ENCODE measurements around the gene STRN4.
A peak's percentile ranks its signal among the peaks of the same experiment; 100 is the strongest.
"Not testable (repeated sequence)": the region's sequence is repeated elsewhere in the genome, so short reads cannot be mapped to it uniquely, and the experiment has no call there.

Gene STRN4

GRCh38 chr19:46773018-46773399 is 26.8 kb upstream of the STRN4 start:
- DNase-seq: no peak

GRCh38 chr19:46772170-46773017 is 26.1 kb upstream of the STRN4 start:
- DNase-seq: no peak

DNA sequence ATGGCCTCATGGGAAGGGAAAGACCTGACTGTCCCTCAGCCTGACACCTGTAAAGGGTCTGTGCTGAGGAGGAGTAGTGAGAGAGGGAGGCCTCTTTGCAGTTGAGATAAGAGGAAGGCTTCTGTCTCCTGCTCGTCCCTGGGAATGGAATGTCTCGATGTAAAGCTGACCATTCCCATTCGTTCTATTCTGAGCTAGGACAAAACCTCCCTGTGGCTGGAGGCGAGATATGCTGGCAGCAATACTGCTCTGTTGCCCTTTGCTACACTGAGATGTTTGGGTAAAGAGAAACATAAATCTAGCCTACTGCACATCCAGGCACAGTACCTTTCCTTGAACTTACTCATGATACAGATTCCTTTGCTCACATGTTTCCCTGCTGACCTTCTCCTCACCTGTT is 22.5 kb upstream of the STRN4 start:
- not testable (repeated sequence) for DNase-seq

GRCh38 chr19:46766569-46767317 is 20.5 kb upstream of the STRN4 start:
- DNase-seq: no peak

DNA sequence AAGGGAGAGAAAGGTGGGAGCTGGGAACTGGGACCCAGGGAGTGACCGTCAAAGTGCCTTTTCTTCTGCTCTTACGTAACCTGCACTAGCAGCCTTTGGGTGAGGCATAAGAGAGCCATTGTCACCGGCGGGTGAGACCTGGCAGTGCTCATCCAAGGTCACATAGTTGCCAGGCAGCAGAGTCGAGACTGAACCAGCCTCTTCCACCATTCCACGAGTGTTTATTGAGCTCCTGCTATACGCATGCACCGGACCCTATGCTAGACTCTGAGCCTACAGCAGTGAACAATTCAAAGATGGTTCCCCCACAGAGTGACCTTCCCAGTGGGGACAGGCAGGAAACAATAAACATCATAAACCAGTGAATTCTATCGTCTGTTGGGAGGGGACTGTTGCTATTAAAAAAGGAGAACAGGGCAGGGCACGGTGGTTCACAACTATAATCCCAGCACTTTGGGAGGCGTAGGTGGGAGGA is 18.6 kb upstream of the STRN4 start:
- no peak for DNase-seq

GRCh38 chr19:46762245-46762890 is 16.1 kb upstream of the STRN4 start:
- no peak for DNase-seq

- DNase-seq: peak; percentile 35
Measured at GRCh38 chr19:46761418-46761831, 15.2 kb upstream of the STRN4 start.

DNA sequence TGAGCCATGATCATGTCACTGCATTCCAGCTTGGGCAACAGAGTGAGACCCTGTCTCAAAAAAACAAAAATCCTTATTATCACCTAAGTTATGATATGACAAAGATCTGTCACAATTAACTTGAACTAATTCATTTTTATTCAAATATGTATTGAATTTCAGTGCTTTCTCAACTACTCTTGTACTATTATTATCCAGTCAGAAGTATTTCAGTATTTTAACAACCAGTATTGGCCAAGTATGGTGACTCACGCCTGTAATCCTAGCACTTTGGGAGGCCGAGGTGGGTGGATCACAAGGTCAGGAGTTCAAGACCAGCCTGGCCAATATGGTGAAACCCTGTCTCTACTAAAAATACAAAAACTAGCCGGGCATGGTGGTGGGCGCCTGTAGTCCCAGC is 14.6 kb upstream of the STRN4 start:
- DNase-seq: peak; percentile 50

- no peak for DNase-seq
Measured at GRCh38 chr19:46760363-46760762, 14.1 kb upstream of the STRN4 start.

- peak; percentile 76 for DNase-seq
Measured at GRCh38 chr19:46759817-46760333, 13.6 kb upstream of the STRN4 start.

GRCh38 chr19:46759206-46759605 is 13.0 kb upstream of the STRN4 start:
- no peak for DNase-seq

DNA sequence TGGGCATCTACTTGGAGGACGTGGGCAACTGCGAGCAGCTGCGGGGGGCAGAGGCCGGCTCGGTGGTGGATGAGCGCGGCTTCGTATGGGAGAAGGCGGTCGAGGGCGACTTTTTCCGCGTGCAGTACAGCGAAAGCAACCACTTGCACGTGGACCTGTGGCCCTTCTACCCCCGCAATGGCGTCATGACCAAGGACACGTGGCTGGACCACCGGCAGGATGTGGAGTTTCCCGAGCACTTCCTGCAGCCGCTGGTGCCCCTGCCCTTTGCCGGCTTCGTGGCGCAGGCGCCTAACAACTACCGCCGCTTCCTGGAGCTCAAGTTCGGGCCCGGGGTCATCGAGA is 10.3 kb upstream of the STRN4 start:
- DNase-seq: no peak

GRCh38 chr19:46755853-46756543 is 9.7 kb upstream of the STRN4 start:
- no peak for DNase-seq

DNA sequence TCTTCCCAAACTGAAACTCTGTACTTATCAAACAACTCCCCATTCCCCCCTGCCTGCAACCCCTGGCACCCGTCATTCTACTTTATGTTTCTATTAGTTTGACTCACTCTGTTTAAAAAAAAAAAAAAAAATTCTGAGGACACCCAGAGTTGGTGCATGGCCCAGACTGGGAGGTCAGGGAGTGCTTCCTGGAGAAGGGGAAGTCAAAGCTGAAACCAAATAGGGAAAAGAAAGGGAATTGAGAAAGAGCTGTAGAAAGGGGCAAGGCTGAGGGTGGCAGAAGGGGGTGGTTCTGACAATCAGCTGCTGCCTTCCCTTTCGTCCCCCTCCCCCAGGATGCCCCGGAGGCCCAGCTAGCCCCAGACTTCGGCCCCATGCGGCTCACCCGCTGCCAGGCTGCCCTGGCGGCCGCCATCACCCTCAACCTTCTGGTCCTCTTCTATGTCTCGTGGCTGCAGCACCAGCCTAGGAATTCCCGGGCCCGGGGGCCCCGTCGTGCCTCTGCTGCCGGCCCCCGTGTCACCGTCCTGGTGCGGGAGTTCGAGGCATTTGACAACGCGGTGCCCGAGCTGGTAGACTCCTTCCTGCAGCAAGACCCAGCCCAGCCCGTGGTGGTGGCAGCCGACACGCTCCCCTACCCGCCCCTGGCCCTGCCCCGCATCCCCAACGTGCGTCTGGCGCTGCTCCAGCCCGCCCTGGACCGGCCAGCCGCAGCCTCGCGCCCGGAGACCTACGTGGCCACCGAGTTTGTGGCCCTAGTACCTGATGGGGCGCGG is 9.0 kb upstream of the STRN4 start:
- DNase-seq: peak; percentile 68

DNA sequence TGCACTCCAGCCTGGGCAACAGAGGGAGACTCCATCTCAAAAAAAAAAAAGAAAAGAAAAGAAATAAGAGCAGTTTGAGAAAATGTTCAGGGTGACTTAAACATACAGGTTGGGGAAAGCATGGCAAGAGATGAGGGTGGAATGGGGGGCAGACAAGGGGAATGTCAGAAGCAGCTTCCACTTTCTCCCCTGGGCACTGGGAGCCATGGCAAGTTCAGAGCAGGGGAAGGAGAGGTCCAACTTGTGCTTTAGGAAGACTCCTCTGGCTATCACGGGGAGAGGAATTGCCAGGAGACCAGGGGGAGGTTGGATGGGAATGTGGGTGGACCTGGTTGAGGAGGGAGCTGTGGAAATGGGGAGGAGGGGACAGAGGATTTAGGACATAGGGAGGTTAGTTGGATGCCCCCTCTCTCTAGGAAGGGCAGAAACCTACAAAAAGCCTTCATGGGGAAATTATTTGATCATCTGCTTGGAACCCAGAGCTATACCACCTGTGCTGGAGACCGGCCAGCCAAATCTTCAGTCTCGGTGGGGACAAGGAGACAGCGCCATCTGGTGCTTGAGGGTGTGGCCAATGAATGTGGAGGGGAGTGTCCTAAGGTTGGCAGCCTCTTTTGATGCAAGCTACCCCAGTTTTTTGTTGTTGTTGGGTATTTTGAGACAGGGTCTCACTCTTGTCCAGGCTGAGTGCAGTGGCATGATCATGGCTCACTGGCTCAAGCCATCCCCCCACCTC is 7.3 kb upstream of the STRN4 start:
- DNase-seq: no peak

- DNase-seq: peak; percentile 34
Measured at GRCh38 chr19:46748325-46749109, 2.3 kb upstream of the STRN4 start.

DNA sequence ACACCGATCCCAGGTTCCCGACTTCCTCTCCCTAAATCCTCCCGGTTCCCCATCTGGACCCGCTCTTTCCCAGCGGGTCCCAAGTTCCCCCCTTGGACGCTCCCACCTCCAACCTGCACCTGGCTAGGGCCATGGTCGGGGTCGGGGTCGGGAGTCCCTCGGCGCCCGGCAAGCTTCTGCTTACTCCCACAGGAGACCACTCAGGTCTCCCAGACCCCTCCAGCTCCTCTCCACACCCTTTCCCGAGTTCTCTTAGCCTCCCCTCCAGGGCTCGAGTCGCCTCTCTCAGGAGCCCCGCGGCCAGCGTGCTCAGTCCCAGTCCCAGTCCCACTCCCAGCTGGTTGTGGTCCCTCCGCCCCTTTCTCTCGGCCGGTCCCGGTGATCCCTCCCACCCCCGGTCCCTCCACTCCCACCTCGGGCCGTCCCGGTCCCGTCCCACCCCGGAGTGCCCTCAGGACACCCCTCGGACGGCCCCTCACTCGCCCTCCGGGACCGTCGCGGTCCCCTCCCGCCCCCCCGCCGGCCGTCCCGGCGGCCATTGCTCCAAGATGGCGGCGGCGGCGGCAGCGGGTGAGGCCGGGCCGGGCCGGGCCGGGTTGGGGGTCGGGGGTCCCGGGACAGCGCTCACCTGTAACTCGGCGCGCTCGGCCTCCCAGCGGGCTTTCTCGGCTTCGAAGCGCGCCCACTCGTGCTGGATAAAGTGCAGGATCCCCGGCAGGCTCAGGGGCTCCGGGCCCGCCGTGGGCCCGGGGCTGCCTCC is 549 bp downstream of the STRN4 start, which contains the start of gene FKRP:
TSS of gene FKRP (plus strand) at position 537 of the 760 bp plus-strand sequence. CDS start 9,394 bp downstream, outside the sequence.
- DNase-seq: no peak

GRCh38 chr19:46745030-46745429 is 1.2 kb downstream of the STRN4 start:
- no peak for DNase-seq

GRCh38 chr19:46744005-46744691 is 2.1 kb downstream of the STRN4 start:
- DNase-seq: no peak
